Endodermal cell (in vitro differentiated cells): ENCODE measurements around the gene SULT1C4. TPM values are rescaled to one million over a fixed set of nuclear protein-coding genes. Genes with fewer than 3 reads are reported as not detected.

ENCODE experiments used
- DNase-seq: peaks from one replicate; pipeline ENCODE4 v3.0.0-alpha.2; 2017
- H3K27ac ChIP-seq: 2 replicates; pipeline ENCODE4 v1.5.1; 2013; ENCODE audit warnings: mild to moderate bottlenecking, low read depth, low read length, moderate library complexity
- H3K27me3 ChIP-seq: 2 replicates; pipeline ENCODE4 v1.6.1; 2013; ENCODE audit warnings: mild to moderate bottlenecking, low read length, moderate library complexity; ENCODE audit not compliant: insufficient read depth, control insufficient read depth, poor library complexity, severe bottlenecking
- H3K36me3 ChIP-seq: 2 replicates; pipeline ENCODE4 v1.7.0; 2013; ENCODE audit warnings: mild to moderate bottlenecking, low read length, moderate library complexity; ENCODE audit not compliant: control insufficient read depth, insufficient read depth
- H3K4me1 ChIP-seq: one replicate; pipeline ENCODE4 v1.7.0; 2013; ENCODE audit warnings: low read length; ENCODE audit not compliant: control insufficient read depth, insufficient read depth
- H3K4me3 ChIP-seq: 2 replicates; pipeline ENCODE4 v1.5.1; 2013; ENCODE audit warnings: mild to moderate bottlenecking, low read length, moderate library complexity
- H3K9ac ChIP-seq: 2 replicates; pipeline ENCODE4 v1.6.1; 2013; ENCODE audit warnings: mild to moderate bottlenecking, low read length, moderate library complexity; ENCODE audit not compliant: poor library complexity, severe bottlenecking; ENCODE audit errors: extremely low read depth
- H3K9me3 ChIP-seq: 2 replicates; pipeline ENCODE4 v1.6.1; 2013; ENCODE audit warnings: mild to moderate bottlenecking, low read length, moderate library complexity; ENCODE audit not compliant: control insufficient read depth
- H3K27ac Mint-ChIP-seq: 2 replicates; pipeline ENCODE4 v1.8.0; 2020; ENCODE audit warnings: mixed read lengths
- H3K27me3 Mint-ChIP-seq: 2 replicates; pipeline ENCODE4 v1.8.0; 2021; ENCODE audit warnings: mild to moderate bottlenecking, mixed read lengths; ENCODE audit not compliant: insufficient read depth
- H3K36me3 Mint-ChIP-seq: 2 replicates; pipeline ENCODE4 v1.8.0; 2020; ENCODE audit warnings: low read depth, mixed read lengths
- H3K4me1 Mint-ChIP-seq: 2 replicates; pipeline ENCODE4 v1.8.0; 2020; ENCODE audit warnings: mixed read lengths
- H3K4me3 Mint-ChIP-seq: 2 replicates; pipeline ENCODE4 v1.8.0; 2020; ENCODE audit warnings: mild to moderate bottlenecking, moderate library complexity, mixed read lengths
- H3K9me3 Mint-ChIP-seq: 2 replicates; pipeline ENCODE4 v1.8.0; 2020; ENCODE audit warnings: mild to moderate bottlenecking, mixed read lengths
- CTCF ChIP-seq: fragments of 200-600 bp; sonication (generic); conservative IDR thresholded peaks from 2 replicates; pipeline ENCODE4 v1.5.0; 2021; ENCODE audit warnings: antibody characterized with exemption, mild to moderate bottlenecking
- WGBS, 2 experiments: methylation state at CpG; one replicate each; pipeline versions ENCODE4 v1.1.5 to v1.1.7; 2013; ENCODE audit warnings: missing lambda C conversion rate in 2 of 2, mixed read lengths in 1 of 2; ENCODE audit not compliant: insufficient coverage in 1 of 2, insufficient read length in 1 of 2; 5-methylcytosine and 5-hydroxymethylcytosine counted together
- total RNA-seq, 2 donors: library from RNA; stranded (reverse); fragmentation: NEBNext Ultra II Directional in 1 of 2; extraction: Animal tissue kit (Norgen Biotek cat#: 25700) in 1 of 2; gene quantifications; 2 replicates in 1 of 2; 3 replicates in 1 of 2; pipeline ENCODE4 v1.2.1, GENCODE V29; 2021

SULT1C4 gene
- total RNA-seq, 2 donors from 2014 or later, result 2.4 to 2.7 TPM

- Mint-ChIP-seq H3K4me3 (no peak overlapping the region), H3K4me1 (no peaks in the 10 kb centered on the region), H3K9me3 (peaks cover 5% of the 10 kb centered on the region), H3K36me3 (no peaks in the 10 kb centered on the region), H3K27me3 (no peaks in the 10 kb centered on the region), H3K27ac (no peak overlapping the region)
- no peak overlapping the region for H3K4me3 ChIP-seq
- no peaks in the 10 kb centered on the region for H3K4me1 ChIP-seq
- H3K36me3 ChIP-seq, result no peaks in the 10 kb centered on the region
- WGBS, 2 experiments, result 91 to 95% methylated on average over 6 of the region's 6 CpGs
- H3K9ac ChIP-seq, result no peak overlapping the region
- peaks cover 9% of the 10 kb centered on the region for H3K9me3 ChIP-seq
- H3K27me3 ChIP-seq, result no peaks in the 10 kb centered on the region
- DNase-seq, result no peak
- no peak overlapping the region for H3K27ac ChIP-seq
- no peak for TF ChIP-seq CTCF
Measured at GRCh38 chr2:108364676-108365297, 13.0 kb upstream of the SULT1C4 start.

DNA sequence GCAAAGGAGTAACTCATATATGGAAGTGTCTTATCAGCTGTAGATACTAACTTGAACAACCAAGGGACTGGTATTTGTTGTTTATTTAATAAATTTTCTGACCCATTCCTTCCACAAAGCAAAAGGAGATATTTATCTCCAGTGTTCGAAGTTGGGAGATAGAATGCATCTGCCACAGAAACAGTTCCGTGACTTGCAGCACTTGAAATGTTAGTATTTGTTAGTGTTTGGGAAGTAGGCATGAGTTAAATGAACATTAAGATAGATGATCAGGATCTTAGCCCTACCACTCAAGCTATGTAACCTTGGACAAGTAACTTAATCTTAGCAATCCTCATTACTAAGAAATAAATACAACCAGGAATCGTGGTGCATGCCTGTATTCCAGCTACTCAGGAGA is 12.1 kb upstream of the SULT1C4 start:
- WGBS, 2 experiments, result 93 to 100% methylated on average over 2 to 3 of the region's 3 CpGs
- H3K9me3 Mint-ChIP-seq, result peaks cover 5% of the 10 kb centered on the region
- Histone ChIP-seq H3K4me1 (no peaks in the 10 kb centered on the region), H3K4me3 (no peak overlapping the region), H3K9ac (no peak overlapping the region), H3K36me3 (no peaks in the 10 kb centered on the region), H3K27ac (no peak overlapping the region), H3K9me3 (peaks cover 9% of the 10 kb centered on the region), H3K27me3 (no peaks in the 10 kb centered on the region)
- no peaks in the 10 kb centered on the region for H3K36me3 Mint-ChIP-seq
- H3K27ac Mint-ChIP-seq, result no peak overlapping the region
- DNase-seq, result no peak
- H3K27me3 Mint-ChIP-seq, result no peaks in the 10 kb centered on the region
- no peak overlapping the region for H3K4me3 Mint-ChIP-seq
- H3K4me1 Mint-ChIP-seq, result no peaks in the 10 kb centered on the region
- TF ChIP-seq CTCF, result no peak

- DNase-seq, result no peak
- peaks cover 9% of the 10 kb centered on the region for H3K9me3 ChIP-seq
- H3K9me3 Mint-ChIP-seq, result peaks cover 5% of the 10 kb centered on the region
- 100% methylated on average over 1 of the region's 1 CpG for WGBS, 2 experiments
- no peak overlapping the region for H3K4me3 ChIP-seq
- H3K36me3 Mint-ChIP-seq, result no peaks in the 10 kb centered on the region
- H3K27me3 ChIP-seq, result no peaks in the 10 kb centered on the region
- H3K36me3 ChIP-seq, result no peaks in the 10 kb centered on the region
- no peak for TF ChIP-seq CTCF
- no peaks in the 10 kb centered on the region for H3K4me1 ChIP-seq
- H3K4me3 Mint-ChIP-seq, result no peak overlapping the region
- H3K27ac ChIP-seq, result no peak overlapping the region
- H3K4me1 Mint-ChIP-seq, result no peaks in the 10 kb centered on the region
- H3K27ac Mint-ChIP-seq, result no peak overlapping the region
- H3K9ac ChIP-seq, result no peak overlapping the region
- no peaks in the 10 kb centered on the region for H3K27me3 Mint-ChIP-seq
Measured at GRCh38 chr2:108367014-108367413, 10.7 kb upstream of the SULT1C4 start.
